Measurements from ENCODE around the gene GAA. TPM values are rescaled to one million over a fixed set of nuclear protein-coding genes. Genes with fewer than 3 reads are reported as not detected.

The GAA gene
- polyA plus RNA-seq, 1 of the 3 experiments (the other 2 are of a cell fraction) = 27.3 TPM

DNA sequence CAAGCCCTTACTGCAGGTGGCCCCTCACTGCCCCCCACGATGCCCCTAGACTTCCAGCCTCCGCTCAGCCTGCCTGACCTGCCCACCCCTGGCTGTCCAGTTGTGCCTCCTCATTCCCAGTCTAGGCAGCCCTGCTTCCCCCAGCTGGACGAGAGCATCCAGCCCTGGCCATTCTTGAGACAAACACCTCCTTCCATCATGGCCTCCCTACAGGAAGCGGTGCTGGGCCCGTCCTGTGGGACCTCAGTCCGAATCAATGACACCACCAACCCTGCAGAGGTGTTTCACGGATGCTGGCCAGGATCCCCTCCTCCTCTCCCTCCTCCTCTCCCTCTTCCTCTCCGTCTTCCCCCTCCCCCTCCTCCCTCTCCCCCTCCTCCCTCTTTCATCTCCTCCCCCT, 36.7 kb upstream of the GAA start:
- Histone ChIP-seq H3K27me3 (ENCODE audit: insufficient read depth) (no peaks in the 10 kb centered on the region), H4K20me1 (ENCODE audit: insufficient read depth) (no peaks in the 10 kb centered on the region), H3K36me3 (replicated peaks in 1 of 2; ENCODE audit: control insufficient read depth in 1 of 2, insufficient read depth in 2 of 2, low read length in 1 of 2) (peaks cover 0 to 4% of the 10 kb centered on the region in 2 experiments), H3K4me2 (no peak overlapping the region), H3K4me1 (ENCODE audit: control insufficient read depth in 1 of 2, insufficient read depth in 2 of 2, low read depth in 1 of 2, low read length in 1 of 2) (no peaks in the 10 kb centered on the region; a peak in 1 of 4 replicates), H3K27ac (ENCODE audit: low read depth in 2 of 2, low read length in 1 of 2) (no peak overlapping the region), H3K9ac (no peak overlapping the region), H2AFZ (ENCODE audit: low read depth) (no peak overlapping the region), H3K79me2 (ENCODE audit: insufficient read depth) (no peaks in the 10 kb centered on the region), H3F3A (replicated peaks; ENCODE audit: insufficient read depth) (no peaks in the 10 kb centered on the region), H3K9me2 (no peaks in the 10 kb centered on the region), H3K9me3 (no peaks in the 10 kb centered on the region), H3K4me3 (ENCODE audit: low read depth in 2 of 2, low read length in 1 of 2) (no peak overlapping the region)
- no peak for DNase-seq
- no peak for TF ChIP-seq FOXJ3 (CRISPR knock-in tag; IDR thresholded peaks at IDR 0.05)
- no peak for TF ChIP-seq RXRA (IDR thresholded peaks at IDR 0.05; ENCODE audit: borderline replicate concordance, low read depth)
- TF ChIP-seq EZH2phosphoT487 (IDR thresholded peaks at IDR 0.05; ENCODE audit: borderline replicate concordance, low read depth) = no peak
- TF ChIP-seq, protein P1, sequence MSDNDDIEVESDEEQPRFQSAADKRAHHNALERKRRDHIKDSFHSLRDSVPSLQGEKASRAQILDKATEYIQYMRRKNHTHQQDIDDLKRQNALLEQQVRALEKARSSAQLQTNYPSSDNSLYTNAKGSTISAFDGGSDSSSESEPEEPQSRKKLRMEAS (IDR thresholded peaks at IDR 0.05; ENCODE audit: low read depth) = no peak
- TF ChIP-seq MXI1 (IDR thresholded peaks at IDR 0.05; ENCODE audit: low read depth, low read length) = no peak
- TF ChIP-seq, protein P2, sequence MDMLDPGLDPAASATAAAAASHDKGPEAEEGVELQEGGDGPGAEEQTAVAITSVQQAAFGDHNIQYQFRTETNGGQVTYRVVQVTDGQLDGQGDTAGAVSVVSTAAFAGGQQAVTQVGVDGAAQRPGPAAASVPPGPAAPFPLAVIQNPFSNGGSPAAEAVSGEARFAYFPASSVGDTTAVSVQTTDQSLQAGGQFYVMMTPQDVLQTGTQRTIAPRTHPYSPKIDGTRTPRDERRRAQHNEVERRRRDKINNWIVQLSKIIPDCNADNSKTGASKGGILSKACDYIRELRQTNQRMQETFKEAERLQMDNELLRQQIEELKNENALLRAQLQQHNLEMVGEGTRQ (IDR thresholded peaks at IDR 0.05; ENCODE audit: borderline replicate concordance, low read depth, low read length) = no peak
- ChIA-PET POLR2A (no interaction called here), CTCF (interaction anchor here (2.0 to 2.8 kb wide), 2 partner anchors 18 to 36 kb away, joined by 6 to 9 read pairs; partner anchors contain the start of gene GAA)
- WGBS (ENCODE audit: low lambda C conversion rate) = 95% methylated on average over 8 of the region's 8 CpGs

DNA sequence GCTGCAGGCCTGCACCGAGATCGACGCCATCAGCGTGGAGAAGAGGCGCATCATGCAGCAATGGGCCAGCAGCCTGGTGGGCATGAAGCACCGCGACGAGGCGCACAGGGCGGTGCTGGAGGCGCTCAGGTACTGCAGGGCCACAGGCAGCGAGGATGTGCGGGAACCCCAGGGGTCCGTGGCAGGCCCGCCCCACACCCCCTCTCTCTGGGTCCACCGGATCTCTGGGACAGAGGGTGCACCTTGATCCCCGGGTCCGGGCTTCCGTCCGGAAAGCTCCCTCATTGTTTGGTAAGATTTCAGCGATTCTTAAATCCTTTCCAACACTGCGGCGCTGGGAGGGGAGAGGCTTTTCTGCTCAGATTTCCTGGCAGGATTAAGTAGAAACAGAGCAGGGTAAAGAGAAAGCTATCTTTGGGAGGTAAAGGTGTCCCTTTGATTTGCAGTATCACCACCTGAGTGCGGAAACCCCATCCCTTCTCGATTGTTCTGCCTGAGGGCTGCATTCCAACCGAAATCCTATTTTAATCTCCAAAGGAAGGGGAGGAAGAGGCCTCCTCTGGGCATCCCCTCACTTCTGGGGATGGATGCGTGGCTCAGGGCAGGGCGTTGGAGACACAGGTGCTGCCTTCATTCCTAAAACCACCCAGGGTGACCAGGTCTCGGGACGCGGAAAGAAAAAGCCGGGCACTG, 35.8 kb upstream of the GAA start:
- Histone ChIP-seq H3K27ac (ENCODE audit: low read depth in 2 of 2, low read length in 1 of 2) (no peak overlapping the region), H3K9me2 (no peaks in the 10 kb centered on the region), H2AFZ (ENCODE audit: low read depth) (no peak overlapping the region), H3K9ac (no peak overlapping the region), H3K9me3 (no peaks in the 10 kb centered on the region), H3K36me3 (replicated peaks in 1 of 2; ENCODE audit: control insufficient read depth in 1 of 2, insufficient read depth in 2 of 2, low read length in 1 of 2) (peaks cover 0 to 4% of the 10 kb centered on the region in 2 experiments), H3K27me3 (ENCODE audit: insufficient read depth) (no peaks in the 10 kb centered on the region), H3K4me2 (no peak overlapping the region), H4K20me1 (ENCODE audit: insufficient read depth) (no peaks in the 10 kb centered on the region), H3K79me2 (ENCODE audit: insufficient read depth) (no peaks in the 10 kb centered on the region), H3F3A (replicated peaks; ENCODE audit: insufficient read depth) (no peaks in the 10 kb centered on the region), H3K4me3 (ENCODE audit: low read depth in 2 of 2, low read length in 1 of 2) (no peak overlapping the region), H3K4me1 (ENCODE audit: control insufficient read depth in 1 of 2, insufficient read depth in 2 of 2, low read depth in 1 of 2, low read length in 1 of 2) (no peaks in the 10 kb centered on the region; a peak in 1 of 4 replicates)
- WGBS (ENCODE audit: low lambda C conversion rate) = 94% methylated on average over 30 of the region's 32 CpGs
- CTCF ChIA-PET = interaction anchor here (1.0 to 2.8 kb wide), 2 partner anchors 17 to 36 kb away, joined by 4 to 9 read pairs; partner anchors contain the start of gene GAA
- no peak for DNase-seq
- POLR2A ChIA-PET = no interaction called here
- no peak for TF ChIP-seq RAD21 (IDR thresholded peaks at IDR 0.05; ENCODE audit: low read length)
- TF ChIP-seq, protein P3, sequence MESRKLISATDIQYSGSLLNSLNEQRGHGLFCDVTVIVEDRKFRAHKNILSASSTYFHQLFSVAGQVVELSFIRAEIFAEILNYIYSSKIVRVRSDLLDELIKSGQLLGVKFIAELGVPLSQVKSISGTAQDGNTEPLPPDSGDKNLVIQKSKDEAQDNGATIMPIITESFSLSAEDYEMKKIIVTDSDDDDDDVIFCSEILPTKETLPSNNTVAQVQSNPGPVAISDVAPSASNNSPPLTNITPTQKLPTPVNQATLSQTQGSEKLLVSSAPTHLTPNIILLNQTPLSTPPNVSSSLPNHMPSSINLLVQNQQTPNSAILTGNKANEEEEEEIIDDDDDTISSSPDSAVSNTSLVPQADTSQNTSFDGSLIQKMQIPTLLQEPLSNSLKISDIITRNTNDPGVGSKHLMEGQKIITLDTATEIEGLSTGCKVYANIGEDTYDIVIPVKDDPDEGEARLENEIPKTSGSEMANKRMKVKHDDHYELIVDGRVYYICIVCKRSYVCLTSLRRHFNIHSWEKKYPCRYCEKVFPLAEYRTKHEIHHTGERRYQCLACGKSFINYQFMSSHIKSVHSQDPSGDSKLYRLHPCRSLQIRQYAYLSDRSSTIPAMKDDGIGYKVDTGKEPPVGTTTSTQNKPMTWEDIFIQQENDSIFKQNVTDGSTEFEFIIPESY (IDR thresholded peaks at IDR 0.05; ENCODE audit: borderline replicate concordance, low read depth) = no peak
- TF ChIP-seq NFIC (IDR thresholded peaks at IDR 0.05; ENCODE audit: borderline replicate concordance) = no peak
- no peak for TF ChIP-seq EZH2phosphoT487 (IDR thresholded peaks at IDR 0.05; ENCODE audit: borderline replicate concordance, low read depth)
- TF ChIP-seq RXRA (IDR thresholded peaks at IDR 0.05; ENCODE audit: borderline replicate concordance, low read depth) = no peak
- TF ChIP-seq FOSL2 (IDR thresholded peaks at IDR 0.05; ENCODE audit: borderline replicate concordance, low read depth) = no peak
- no peak for TF ChIP-seq TAF1 (IDR thresholded peaks at IDR 0.05; ENCODE audit: borderline replicate concordance, low read depth, low read length)
- TF ChIP-seq, protein P1 (IDR thresholded peaks at IDR 0.05; ENCODE audit: low read depth) = no peak
- no peak for TF ChIP-seq GABPA (IDR thresholded peaks at IDR 0.05; ENCODE audit: low read depth)
- TF ChIP-seq ELF1 (IDR thresholded peaks at IDR 0.05) = no peak
- TF ChIP-seq CHD2 (IDR thresholded peaks at IDR 0.05; ENCODE audit: low read length, partially characterized antibody) = no peak
- TF ChIP-seq, protein P4, sequence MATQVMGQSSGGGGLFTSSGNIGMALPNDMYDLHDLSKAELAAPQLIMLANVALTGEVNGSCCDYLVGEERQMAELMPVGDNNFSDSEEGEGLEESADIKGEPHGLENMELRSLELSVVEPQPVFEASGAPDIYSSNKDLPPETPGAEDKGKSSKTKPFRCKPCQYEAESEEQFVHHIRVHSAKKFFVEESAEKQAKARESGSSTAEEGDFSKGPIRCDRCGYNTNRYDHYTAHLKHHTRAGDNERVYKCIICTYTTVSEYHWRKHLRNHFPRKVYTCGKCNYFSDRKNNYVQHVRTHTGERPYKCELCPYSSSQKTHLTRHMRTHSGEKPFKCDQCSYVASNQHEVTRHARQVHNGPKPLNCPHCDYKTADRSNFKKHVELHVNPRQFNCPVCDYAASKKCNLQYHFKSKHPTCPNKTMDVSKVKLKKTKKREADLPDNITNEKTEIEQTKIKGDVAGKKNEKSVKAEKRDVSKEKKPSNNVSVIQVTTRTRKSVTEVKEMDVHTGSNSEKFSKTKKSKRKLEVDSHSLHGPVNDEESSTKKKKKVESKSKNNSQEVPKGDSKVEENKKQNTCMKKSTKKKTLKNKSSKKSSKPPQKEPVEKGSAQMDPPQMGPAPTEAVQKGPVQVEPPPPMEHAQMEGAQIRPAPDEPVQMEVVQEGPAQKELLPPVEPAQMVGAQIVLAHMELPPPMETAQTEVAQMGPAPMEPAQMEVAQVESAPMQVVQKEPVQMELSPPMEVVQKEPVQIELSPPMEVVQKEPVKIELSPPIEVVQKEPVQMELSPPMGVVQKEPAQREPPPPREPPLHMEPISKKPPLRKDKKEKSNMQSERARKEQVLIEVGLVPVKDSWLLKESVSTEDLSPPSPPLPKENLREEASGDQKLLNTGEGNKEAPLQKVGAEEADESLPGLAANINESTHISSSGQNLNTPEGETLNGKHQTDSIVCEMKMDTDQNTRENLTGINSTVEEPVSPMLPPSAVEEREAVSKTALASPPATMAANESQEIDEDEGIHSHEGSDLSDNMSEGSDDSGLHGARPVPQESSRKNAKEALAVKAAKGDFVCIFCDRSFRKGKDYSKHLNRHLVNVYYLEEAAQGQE (IDR thresholded peaks at IDR 0.05; ENCODE audit: low read depth, low read length) = no peak
- no peak for TF ChIP-seq JUND (IDR thresholded peaks at IDR 0.05)
- no peak for TF ChIP-seq TEAD4 (IDR thresholded peaks at IDR 0.05; ENCODE audit: borderline replicate concordance, insufficient read depth)
- TF ChIP-seq SMC3 (IDR thresholded peaks at IDR 0.05; ENCODE audit: low read depth, low read length) = no peak
- TF ChIP-seq, protein P2 (IDR thresholded peaks at IDR 0.05; ENCODE audit: borderline replicate concordance, low read depth, low read length) = no peak
